WI38 (cell line): ENCODE data around the gene SHB.

Experiments used
- H3K4me3 ChIP-seq: 2 replicates; pipeline ENCODE4 v1.5.1; 2011; ENCODE audit warnings: low read depth, mild to moderate bottlenecking, control low read depth, low read length
- CTCF ChIP-seq: IDR thresholded peaks from 2 replicates; pipeline ENCODE4 v1.5.1; 2012; ENCODE audit warnings: low read depth, mild to moderate bottlenecking, control low read depth, low read length

The SHB gene

GRCh38 chr9:38096238-38096805 is 27.3 kb upstream of the SHB start:
- no peak for TF ChIP-seq CTCF
- no peak overlapping the region for H3K4me3 ChIP-seq

DNA sequence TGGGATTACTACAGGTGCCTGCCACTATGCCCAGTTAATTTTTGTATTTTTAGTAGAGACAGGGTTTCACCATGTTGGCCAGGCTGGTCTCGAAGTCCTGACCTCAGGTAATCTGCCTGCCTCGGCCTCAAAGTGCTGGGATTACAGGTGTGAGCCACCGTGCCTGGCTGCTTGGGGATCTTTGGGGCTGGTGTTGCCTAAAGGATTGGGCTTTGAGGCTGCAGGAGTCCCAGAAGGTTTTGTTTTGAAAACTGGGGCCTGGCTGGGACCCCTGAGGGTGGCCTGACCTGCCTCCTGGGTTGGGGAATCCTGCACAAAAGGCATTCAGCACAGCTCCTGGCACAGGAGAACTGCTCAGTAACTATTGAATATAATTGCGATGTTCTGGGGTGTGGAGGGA is 25.1 kb upstream of the SHB start:
- no peak overlapping the region for H3K4me3 ChIP-seq
- TF ChIP-seq CTCF = no peak

DNA sequence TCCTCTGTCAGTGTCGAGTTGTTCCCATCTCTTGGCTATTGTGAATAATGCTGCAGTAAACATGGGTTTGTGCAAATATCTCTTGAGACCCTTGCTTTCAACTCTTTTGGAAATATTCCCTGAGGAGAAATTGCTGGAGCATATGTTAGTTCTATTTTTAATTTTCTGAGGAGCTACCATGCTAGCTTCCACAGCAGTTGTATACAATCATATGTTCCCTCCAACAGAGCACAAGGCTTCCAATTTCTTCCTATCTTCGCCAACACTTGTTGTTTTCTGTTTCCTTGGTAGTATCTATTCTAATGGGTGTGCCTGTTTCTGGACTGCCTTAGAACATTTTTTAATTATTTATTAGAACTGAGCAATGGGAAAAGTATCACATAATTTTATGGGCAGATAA is 23.6 kb upstream of the SHB start:
- TF ChIP-seq CTCF = no peak
- no peak overlapping the region for H3K4me3 ChIP-seq

DNA sequence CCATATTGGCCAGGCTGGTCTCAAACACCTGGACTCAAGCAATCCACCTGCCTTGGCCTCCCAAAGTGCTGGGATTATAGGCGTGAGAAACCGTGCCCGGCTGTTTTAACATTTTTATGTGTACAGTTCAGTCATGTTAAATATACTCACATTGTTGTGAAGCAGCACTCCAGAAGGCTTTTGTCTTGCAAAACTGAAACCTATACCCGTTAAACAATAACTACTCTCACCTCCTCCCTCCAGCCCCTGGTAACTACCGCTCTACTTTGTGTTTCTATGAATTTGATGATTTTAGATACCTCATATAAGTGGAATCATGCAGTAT is 23.1 kb upstream of the SHB start:
- H3K4me3 ChIP-seq = no peak overlapping the region
- no peak for TF ChIP-seq CTCF

DNA sequence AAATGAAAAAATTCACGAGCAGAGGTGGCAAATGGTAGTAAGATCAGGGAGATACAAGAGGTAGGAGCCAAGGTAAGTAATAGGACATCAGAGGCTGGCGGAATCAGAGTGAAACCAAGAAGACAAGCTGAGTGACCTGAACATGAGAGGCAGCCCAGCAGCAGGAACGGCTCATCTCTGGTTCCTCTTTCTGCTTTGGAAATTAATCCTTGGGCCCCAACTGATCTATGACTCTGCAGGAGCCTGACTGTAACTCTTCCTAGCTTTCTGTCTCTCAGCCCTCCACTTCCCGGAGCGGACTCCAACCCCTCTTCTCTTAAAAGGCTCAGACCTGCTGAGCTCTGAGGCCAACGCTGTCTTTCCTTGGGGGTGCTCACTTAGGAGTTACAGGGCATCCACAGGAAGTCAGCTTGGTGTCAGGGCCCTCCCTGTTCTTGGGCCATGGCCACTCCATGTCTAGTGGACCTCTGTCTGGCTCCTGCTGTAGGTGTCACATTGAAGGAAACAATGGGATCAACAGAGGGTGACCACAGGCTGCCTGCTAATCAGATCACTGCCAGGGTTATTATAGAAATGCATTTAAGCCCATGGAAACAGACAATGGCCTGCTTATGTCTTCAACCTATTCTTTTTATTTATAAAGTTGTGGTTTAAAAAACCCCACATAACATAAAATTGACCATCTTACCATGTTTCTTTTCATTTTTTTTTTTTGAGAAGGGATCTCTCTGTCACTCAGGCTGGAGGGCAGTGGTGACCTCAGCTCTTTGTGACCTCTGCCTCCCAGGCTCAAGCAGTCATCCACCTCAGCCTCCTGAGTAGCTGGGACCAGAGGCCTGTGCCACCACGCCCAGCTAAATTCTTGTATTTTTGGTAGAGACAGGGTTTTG is 22.5 kb upstream of the SHB start:
- H3K4me3 ChIP-seq = no peak overlapping the region
- no peak for TF ChIP-seq CTCF

- H3K4me3 ChIP-seq = no peak overlapping the region
- no peak for TF ChIP-seq CTCF
Observed at GRCh38 chr9:38090170-38090569, 21.1 kb upstream of the SHB start.

- no peak overlapping the region for H3K4me3 ChIP-seq
- no peak for TF ChIP-seq CTCF
Observed at GRCh38 chr9:38089387-38090165, 20.5 kb upstream of the SHB start.
